Tibial artery (tissue), 4 donors: ENCODE data around the gene ACVR1B.

ENCODE experiments used
- DNase-seq, 2 donors: peaks; one replicate each; pipeline ENCODE4 v3.0.0-alpha.2; 2019
- H3K27ac ChIP-seq, 2 donors: fragments of 200-600 bp; sonication (generic) in 1 of 2; 1 replicate in 1 of 2; 2 replicates in 1 of 2; pipeline ENCODE4 v1.5.1; 2018 to 2019; ENCODE audit warnings: mild to moderate bottlenecking in 1 of 2
- H3K27me3 ChIP-seq, 2 donors: fragments of 200-600 bp; sonication (generic) in 1 of 2; one replicate each; pipeline versions ENCODE4 v1.5.1 to v1.6.0; 2016 to 2019
- H3K36me3 ChIP-seq, 3 donors: fragments of 200-600 bp; sonication (generic) in 2 of 3; one replicate each; pipeline ENCODE4 v1.5.1; 2016 to 2019; ENCODE audit warnings: mild to moderate bottlenecking in 2 of 3
- H3K4me1 ChIP-seq, 4 donors: fragments of 200-600 bp; sonication (generic) in 2 of 4; 1 replicate in 3 of 4; 2 replicates in 1 of 4; pipeline ENCODE4 v1.5.1; 2016 to 2019
- H3K4me3 ChIP-seq, 2 donors: fragments of 200-600 bp; sonication (generic) in 1 of 2; 1 replicate in 1 of 2; 2 replicates in 1 of 2; pipeline ENCODE4 v1.5.1; 2018 to 2019; ENCODE audit warnings: mild to moderate bottlenecking in 2 of 2
- H3K9me3 ChIP-seq, 3 donors: fragments of 200-600 bp; sonication (generic) in 1 of 3; one replicate each; pipeline ENCODE4 v1.5.1; 2016 to 2019
- CTCF ChIP-seq, 2 experiments: fragments of 200-600 bp in 1 of 2; fragments of 450-650 bp in 1 of 2; IDR thresholded peaks; one replicate each; pipeline ENCODE4 v1.5.1; 2017 to 2019; ENCODE audit warnings: antibody characterized with exemption in 2 of 2, mild to moderate bottlenecking in 1 of 2, moderate library complexity in 1 of 2
- intact Hi-C: fragments of 100-400 bp; cut with DNase I; formaldehyde crosslinking; loops from one replicate; pipeline ENCODE4 v1.15.0; 2023; ENCODE audit warnings: low total_unique reads

Gene ACVR1B

DNA sequence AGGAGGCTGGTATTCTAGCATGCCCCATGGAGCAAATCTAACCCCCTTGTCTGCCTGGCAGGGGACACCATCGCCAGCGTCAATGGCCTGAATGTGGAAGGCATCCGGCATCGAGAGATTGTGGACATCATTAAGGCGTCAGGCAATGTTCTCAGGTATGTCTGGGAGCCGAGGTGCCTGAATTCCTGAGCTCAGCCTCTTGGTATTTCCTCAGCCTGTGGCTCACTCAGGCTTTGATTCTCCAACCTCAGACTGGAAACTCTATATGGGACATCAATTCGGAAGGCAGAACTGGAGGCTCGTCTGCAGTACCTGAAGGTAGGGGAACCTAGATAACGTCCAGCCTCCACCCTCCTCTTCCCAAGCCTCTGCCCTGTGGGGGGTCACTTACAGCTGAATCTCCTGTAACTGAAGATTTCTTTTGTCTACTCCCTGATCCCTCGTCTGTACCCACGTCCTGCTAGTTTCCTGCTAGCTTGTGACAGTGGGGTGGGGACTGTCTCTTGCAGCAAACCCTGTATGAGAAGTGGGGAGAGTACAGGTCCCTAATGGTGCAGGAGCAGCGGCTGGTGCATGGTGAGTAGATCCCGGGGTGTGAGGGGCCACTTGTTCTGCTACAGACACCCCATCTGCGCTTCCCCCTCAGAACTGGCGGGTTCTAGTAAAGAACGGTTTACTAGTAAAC lies 62.3 kb downstream of the ACVR1B start:
- no peaks in the 10 kb centered on the region for H3K9me3 ChIP-seq
- H3K4me1 ChIP-seq, result peaks cover 0 to 15% (median 5%) of the 10 kb centered on the region in 4 donors
- H3K36me3 ChIP-seq, result peaks cover 0 to 18% (median 16%) of the 10 kb centered on the region in 3 donors
- H3K27me3 ChIP-seq, result peaks cover 0 to 24% of the 10 kb centered on the region in 2 donors
- no peak overlapping the region for H3K27ac ChIP-seq
- H3K4me3 ChIP-seq, result no peak overlapping the region
- TF ChIP-seq CTCF (IDR thresholded peaks at IDR 0.05), result no peak
- DNase-seq, result no peak
- intact Hi-C loops, result no loop called here

- no peak overlapping the region for H3K27ac ChIP-seq
- intact Hi-C loops, result no loop called here
- no peak for DNase-seq
- peaks cover 0 to 18% (median 16%) of the 10 kb centered on the region in 3 donors for H3K36me3 ChIP-seq
- H3K4me3 ChIP-seq, result no peak overlapping the region
- peaks cover 0 to 29% of the 10 kb centered on the region in 2 donors for H3K27me3 ChIP-seq
- H3K4me1 ChIP-seq, result peaks cover 0 to 14% (median 5%) of the 10 kb centered on the region in 4 donors
- TF ChIP-seq CTCF (IDR thresholded peaks at IDR 0.05), result no peak
- no peaks in the 10 kb centered on the region for H3K9me3 ChIP-seq
Measured at GRCh38 chr12:52014567-52015530, 63.4 kb downstream of the ACVR1B start.

GRCh38 chr12:52015532-52016041 lies 64.1 kb downstream of the ACVR1B start:
- no peak for DNase-seq
- Histone ChIP-seq H3K27ac (no peak overlapping the region), H3K9me3 (no peaks in the 10 kb centered on the region), H3K36me3 (peaks cover 0 to 18% (median 16%) of the 10 kb centered on the region in 3 donors), H3K4me3 (no peak overlapping the region), H3K27me3 (peaks cover 0 to 29% of the 10 kb centered on the region in 2 donors), H3K4me1 (peaks cover 0 to 6% (median 5%) of the 10 kb centered on the region in 4 donors)
- TF ChIP-seq CTCF (IDR thresholded peaks at IDR 0.05), result no peak
- intact Hi-C loops, result no loop called here

- Histone ChIP-seq H3K4me3 (no peak overlapping the region), H3K27me3 (peaks cover 0 to 39% of the 10 kb centered on the region in 2 donors), H3K4me1 (peaks cover 4 to 14% (median 11%) of the 10 kb centered on the region in 4 donors), H3K36me3 (peaks cover 0 to 5% (median 5%) of the 10 kb centered on the region in 3 donors), H3K9me3 (no peaks in the 10 kb centered on the region), H3K27ac (no peak overlapping the region)
- no peak for DNase-seq
- no peak for TF ChIP-seq CTCF (IDR thresholded peaks at IDR 0.05)
- intact Hi-C loops, result no loop called here
Measured at GRCh38 chr12:52018433-52019112, 67.1 kb downstream of the ACVR1B start.

- intact Hi-C loops, result no loop called here
- no peak for DNase-seq
- Histone ChIP-seq H3K27ac (no peak overlapping the region), H3K4me1 (peaks cover 4 to 21% (median 17%) of the 10 kb centered on the region in 4 donors), H3K9me3 (no peaks in the 10 kb centered on the region), H3K36me3 (no peaks in the 10 kb centered on the region), H3K4me3 (no peak overlapping the region), H3K27me3 (peaks cover 0 to 39% of the 10 kb centered on the region in 2 donors)
- TF ChIP-seq CTCF (IDR thresholded peaks at IDR 0.05), result no peak
Measured at GRCh38 chr12:52019113-52019770, 67.7 kb downstream of the ACVR1B start.
